Nucleus accumbens (tissue), 56 donors: ENCODE measurements around the gene CPN1.
"Not testable (repeated sequence)": the region's sequence is repeated elsewhere in the genome, so short reads cannot be mapped to it uniquely, and the experiment has no call there.

ENCODE experiments used
- DNase-seq, 56 donors: peaks; one replicate each; lab custom pipeline; 2025; lab: John Stamatoyannopoulos, UW

Gene CPN1

GRCh38 chr10:100027416-100027815, 54.3 kb downstream of the CPN1 start:
- DNase-seq: no peak

GRCh38 chr10:100025576-100025975, 56.1 kb downstream of the CPN1 start:
- no peak for DNase-seq

- DNase-seq: no peak
Measured at GRCh38 chr10:100024748-100025147, 56.9 kb downstream of the CPN1 start.

GRCh38 chr10:100022403-100022802, 59.3 kb downstream of the CPN1 start:
- no peak for DNase-seq

- no peak for DNase-seq
Measured at GRCh38 chr10:100021322-100021721, 60.3 kb downstream of the CPN1 start.

DNA sequence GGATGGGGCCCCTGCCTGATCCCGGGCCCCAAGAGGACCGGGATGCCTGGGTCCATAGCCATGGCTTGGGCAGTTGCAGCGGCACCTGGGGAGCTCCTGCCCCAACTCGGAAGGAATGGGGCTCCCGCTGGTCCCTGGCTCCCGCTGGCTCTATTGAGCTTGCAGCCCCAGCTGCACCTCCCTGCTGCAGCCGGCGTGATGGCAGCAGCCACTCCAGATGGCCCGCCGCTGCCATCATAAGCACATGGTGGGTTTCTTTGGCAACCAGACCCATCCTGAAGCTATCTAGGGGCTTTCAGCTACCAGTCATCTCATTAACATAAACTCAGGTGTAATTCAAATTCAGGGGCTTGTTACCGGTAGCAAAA, 60.8 kb downstream of the CPN1 start:
- DNase-seq: no peak

- no peak for DNase-seq
Measured at GRCh38 chr10:100020142-100020885, 61.4 kb downstream of the CPN1 start.

DNA sequence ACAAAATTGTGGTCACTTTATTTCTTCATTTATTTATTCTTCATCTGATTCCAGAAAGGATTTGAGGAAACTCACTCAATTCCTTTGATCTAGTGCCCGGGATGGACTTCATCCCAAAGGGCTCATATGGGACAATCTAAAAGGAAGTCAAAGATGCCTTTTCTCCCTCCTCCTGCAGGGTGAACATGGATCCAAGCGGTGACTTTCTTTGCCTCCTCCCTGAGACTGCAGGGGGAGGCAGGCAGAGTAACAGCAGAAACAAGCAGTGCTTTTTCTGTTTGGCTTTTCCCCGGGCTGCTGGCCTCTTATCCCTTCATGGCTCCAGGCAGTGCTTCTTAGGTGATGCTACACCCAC, 61.9 kb downstream of the CPN1 start:
- no peak for DNase-seq

DNA sequence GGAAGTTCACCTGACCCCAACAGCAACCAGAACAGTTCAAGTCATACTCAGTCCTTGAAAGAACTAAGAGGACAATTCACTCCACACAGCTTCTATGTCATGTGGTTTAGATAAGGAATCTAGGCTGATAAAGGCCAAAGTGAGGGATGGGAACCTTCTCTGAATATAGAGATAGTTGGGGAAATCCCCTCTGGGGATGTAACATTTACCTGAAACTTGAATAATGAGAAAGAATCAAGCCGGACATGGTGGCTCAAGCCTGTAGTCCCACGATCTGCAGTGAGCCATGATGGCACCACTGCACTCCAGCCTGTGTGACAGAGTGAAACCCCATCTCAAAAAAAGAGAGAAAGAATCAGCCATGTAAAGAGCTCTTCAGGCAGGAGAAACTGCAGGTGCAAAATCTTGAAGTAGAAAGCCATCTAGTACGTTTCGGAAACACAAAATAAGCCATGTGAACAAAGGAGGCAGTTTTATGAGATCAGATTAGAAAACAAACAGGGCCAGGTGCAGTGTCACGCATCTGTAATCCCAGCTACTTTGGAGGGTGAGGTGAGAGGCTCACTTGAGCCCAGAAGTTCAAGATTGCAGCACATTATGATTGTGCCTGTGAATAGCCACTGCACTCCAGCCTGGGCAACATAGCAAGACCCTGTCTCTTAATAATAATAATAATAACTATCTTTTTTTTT, 67.5 kb downstream of the CPN1 start:
- no peak for DNase-seq

GRCh38 chr10:100013621-100014020, 68.0 kb downstream of the CPN1 start:
- no peak for DNase-seq

- DNase-seq: not testable (repeated sequence)
Measured at GRCh38 chr10:100011906-100012305, 69.8 kb downstream of the CPN1 start.

DNA sequence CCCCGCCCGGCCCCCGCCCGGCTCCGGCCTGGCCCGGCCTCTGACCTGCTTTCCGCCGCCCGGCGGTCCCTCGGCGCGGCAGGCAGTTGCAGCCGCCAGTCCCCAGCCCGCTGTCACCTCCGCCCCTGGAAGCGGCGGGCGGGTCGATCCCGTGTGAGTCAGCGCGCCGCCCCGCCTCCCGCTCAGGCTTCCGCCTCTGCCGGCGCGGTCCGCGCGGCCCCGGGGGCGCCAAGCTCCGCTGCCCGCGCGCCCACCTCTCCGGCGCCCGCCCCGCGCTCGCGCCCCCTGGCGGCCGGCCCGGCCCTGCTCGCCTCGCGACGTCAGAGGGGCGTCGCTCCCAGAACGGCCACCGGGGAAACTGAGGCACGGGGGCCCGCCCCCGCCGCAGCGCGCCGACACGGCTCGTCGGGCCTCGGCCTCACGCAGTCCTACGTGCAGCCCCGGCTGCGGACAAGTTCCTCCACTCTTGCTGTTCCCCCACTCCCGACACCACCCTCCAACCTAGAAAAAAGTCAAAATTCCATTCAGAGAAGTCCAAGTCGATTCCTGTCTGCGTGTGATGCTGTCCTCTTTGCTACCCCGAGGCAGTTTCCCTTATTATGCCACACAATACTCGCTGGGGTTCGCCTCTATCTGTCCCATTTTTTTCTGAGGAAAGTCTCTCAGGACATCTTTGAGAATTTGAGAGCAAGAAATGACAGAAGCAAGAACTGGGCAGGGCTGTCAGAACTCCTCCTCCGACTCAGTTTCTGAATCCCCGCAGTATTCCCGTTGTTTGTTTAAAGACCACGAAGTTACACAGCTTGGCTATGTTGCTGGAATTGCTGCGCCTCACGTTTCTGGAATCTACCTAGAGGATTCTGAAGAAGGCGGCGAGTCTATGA, 71.6 kb downstream of the CPN1 start, which contains the start of gene DNMBP:
DNMBP (minus strand) TSS at position 155 of the 884 bp plus-strand sequence. CDS start 37,823 bp downstream, outside the sequence.
- DNase-seq: peak in 48 of 56 donors; percentile 5 to 77 (median 51)

- peak in 44 of 56 donors; percentile 13 to 76 (median 51) for DNase-seq
Measured at GRCh38 chr10:100009283-100009792, 72.3 kb downstream of the CPN1 start.

DNA sequence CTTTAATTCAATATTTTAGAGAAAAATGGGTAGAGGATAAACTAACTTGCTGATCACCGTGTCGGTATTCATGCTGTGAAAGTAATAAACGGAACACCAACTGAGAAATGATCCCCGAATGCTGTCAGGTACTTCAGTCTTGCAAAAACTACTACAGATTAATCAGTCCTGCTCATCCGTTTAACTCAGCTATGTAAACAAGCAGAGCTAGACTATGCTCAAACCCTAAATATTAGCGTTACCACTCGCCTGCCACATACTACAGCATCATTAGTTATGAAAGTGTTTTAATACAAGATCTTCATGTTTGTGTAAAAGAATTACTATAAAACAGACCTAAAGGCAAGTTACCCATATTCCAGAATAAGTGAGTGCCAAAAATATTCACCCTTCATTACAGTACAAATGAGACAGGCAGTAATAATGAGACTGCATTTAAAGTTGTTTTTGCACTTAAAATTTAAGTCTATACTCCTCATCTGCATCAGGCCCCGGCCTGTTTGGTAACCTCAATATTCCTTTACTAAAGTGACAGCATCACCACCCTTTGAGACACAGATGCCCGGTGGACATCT, 72.9 kb downstream of the CPN1 start:
- DNase-seq: no peak

GRCh38 chr10:100008142-100008522, 73.5 kb downstream of the CPN1 start:
- DNase-seq: no peak

- DNase-seq: no peak
Measured at GRCh38 chr10:100007231-100008141, 74.2 kb downstream of the CPN1 start.

DNA sequence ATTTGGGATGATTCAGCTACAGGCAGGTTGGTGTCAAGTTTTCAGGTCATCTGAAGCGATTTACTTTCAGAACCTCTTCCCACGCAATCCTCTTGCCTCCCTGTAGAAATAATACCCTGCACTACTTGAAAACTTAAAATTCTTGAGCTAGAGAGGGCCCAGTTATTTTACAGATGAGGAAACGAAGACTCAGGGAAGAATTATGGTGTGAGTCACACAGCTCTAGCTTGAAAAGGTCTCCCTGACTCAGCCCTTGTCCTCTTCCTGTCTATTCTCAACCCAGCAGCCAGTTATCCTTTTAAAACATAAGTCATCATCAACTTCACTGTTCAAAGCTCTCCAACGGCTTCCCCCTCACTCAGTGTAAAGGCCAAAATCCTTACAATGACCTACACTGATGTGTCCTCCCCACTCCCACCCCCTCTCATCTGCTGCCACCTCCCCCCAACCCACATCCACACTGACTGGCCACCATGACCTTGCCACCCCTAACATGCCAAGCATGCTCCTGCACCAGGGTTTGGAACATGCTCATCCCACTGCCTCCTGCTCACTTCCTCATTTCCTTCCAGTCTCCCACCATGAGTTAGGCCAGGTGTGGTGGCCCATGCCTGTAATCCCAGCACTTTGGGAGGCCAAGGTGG, 75.3 kb downstream of the CPN1 start:
- DNase-seq: no peak

GRCh38 chr10:100004805-100005510, 76.7 kb downstream of the CPN1 start:
- DNase-seq: no peak
